Panc1 (cell line): ENCODE results near the gene STAP1. TPM values are rescaled to one million over a fixed set of nuclear protein-coding genes. Genes with fewer than 3 reads are reported as not detected.

Source experiments
- ATAC-seq: fragments of 200-7000 bp; cut with Tn5 transposase; 2 replicates; pipeline ENCODE4 v1.9.1; 2020; ENCODE audit warnings: mild to moderate bottlenecking, moderate library complexity
- BruUV-seq: library from RNA; stranded (reverse); fragments of 400-500 nt; replicated peaks from 2 replicates; lab custom pipeline; 2021; lab: Mats Ljungman, UMichigan
- CTCF ChIA-PET: fragments of 300-600 bp; sonication (Branson Sonifier 250); formaldehyde crosslinking; loops from one replicate; lab custom pipeline; 2022; ENCODE audit warnings: antibody characterized with exemption; lab: Charles Lee
- POLR2A ChIA-PET: fragments of 300-600 bp; sonication (Branson Sonifier 250); formaldehyde crosslinking; loops from one replicate; lab custom pipeline; 2022; ENCODE audit warnings: antibody characterized with exemption; lab: Charles Lee
- DNase-seq: peaks from one replicate; pipeline ENCODE4 v3.0.0-alpha.2; 2010; ENCODE audit warnings: low read depth, low spot score
- H3K27ac ChIP-seq: 2 replicates; pipeline ENCODE4 v1.5.1; 2011; ENCODE audit warnings: mild to moderate bottlenecking, low read length, inconsistent platforms
- H3K27me3 ChIP-seq: fragments of 200-500 bp; sonication (Bioruptor generic); 2 replicates; pipeline ENCODE4 v1.6.0; 2014; ENCODE audit warnings: low read length, inconsistent platforms; ENCODE audit not compliant: control insufficient read depth, insufficient read depth
- H3K36me3 ChIP-seq: fragments of 200-500 bp; sonication (Bioruptor generic); 2 replicates; pipeline ENCODE4 v1.5.1; 2014; ENCODE audit warnings: inconsistent platforms, mild to moderate bottlenecking, low read length, moderate library complexity; ENCODE audit not compliant: control insufficient read depth, insufficient read depth
- H3K4me1 ChIP-seq: 2 replicates; pipeline ENCODE4 v1.5.1; 2011; ENCODE audit warnings: inconsistent platforms, mild to moderate bottlenecking, low read length, moderate library complexity; ENCODE audit not compliant: control insufficient read depth, insufficient read depth
- H3K4me3 ChIP-seq, 2 experiments: 2 replicates each; pipeline ENCODE4 v1.5.1; 2011 to 2012; ENCODE audit warnings: low read depth in 2 of 2, low read length in 2 of 2, mild to moderate bottlenecking in 2 of 2, inconsistent platforms in 1 of 2, moderate library complexity in 1 of 2
- H3K9me3 ChIP-seq: fragments of 200-500 bp; sonication (Bioruptor generic); 2 replicates; pipeline ENCODE4 v1.5.1; 2014; ENCODE audit warnings: low read depth, mild to moderate bottlenecking, inconsistent platforms, low read length, moderate library complexity; ENCODE audit not compliant: control insufficient read depth, insufficient read depth
- POLR2AphosphoS5 ChIP-seq: IDR thresholded peaks from 2 replicates; pipeline ENCODE4 v1.6.1; 2012; ENCODE audit warnings: mild to moderate bottlenecking, low read depth, low read length, moderate library complexity
- SIN3A ChIP-seq: IDR thresholded peaks from 2 replicates; pipeline ENCODE4 v1.6.1; 2012; ENCODE audit warnings: low read depth, mild to moderate bottlenecking, low read length, moderate library complexity, borderline replicate concordance; ENCODE audit not compliant: insufficient read depth
- TCF7L2 ChIP-seq: IDR thresholded peaks from 2 replicates; pipeline ENCODE4 v1.6.1; 2011; ENCODE audit warnings: mild to moderate bottlenecking, low read depth, low read length, inconsistent platforms
- in situ Hi-C: cut with HindIII; loops from 2 replicates; pipeline ENCODE4 v1.10.0; 2016; ENCODE audit warnings: low sequenced_read_pairs, low pct_unique_long_range_greater_than_20kb
- intact Hi-C: fragments of 100-400 bp; cut with micrococcal nuclease; formaldehyde crosslinking; loops from one replicate; pipeline ENCODE4 v1.10.0; 2022; ENCODE audit not compliant: unreplicated experiment
- total RNA-seq: library from RNA; stranded (reverse); gene quantifications from one replicate; pipeline ENCODE4 v1.2.1, GENCODE V29; 2021; ENCODE audit not compliant: unreplicated experiment
- TF ChIP-seq, protein P1 (sequence below): fragments of 450-650 bp; IDR thresholded peaks from 2 replicates; pipeline ENCODE4 v1.5.1; 2017; ENCODE audit warnings: mild to moderate bottlenecking
- TF ChIP-seq, protein P2 (sequence below), 2 experiments: IDR thresholded peaks; 2 replicates each; pipeline ENCODE4 v1.6.1; 2011 to 2012; ENCODE audit warnings: low read depth in 2 of 2, control low read depth in 1 of 2, low read length in 1 of 2, mild to moderate bottlenecking in 1 of 2, moderate library complexity in 1 of 2; ENCODE audit not compliant: insufficient read depth in 1 of 2

STAP1 gene
- total RNA-seq, 1 experiment from 2014 or later = not detected

DNA sequence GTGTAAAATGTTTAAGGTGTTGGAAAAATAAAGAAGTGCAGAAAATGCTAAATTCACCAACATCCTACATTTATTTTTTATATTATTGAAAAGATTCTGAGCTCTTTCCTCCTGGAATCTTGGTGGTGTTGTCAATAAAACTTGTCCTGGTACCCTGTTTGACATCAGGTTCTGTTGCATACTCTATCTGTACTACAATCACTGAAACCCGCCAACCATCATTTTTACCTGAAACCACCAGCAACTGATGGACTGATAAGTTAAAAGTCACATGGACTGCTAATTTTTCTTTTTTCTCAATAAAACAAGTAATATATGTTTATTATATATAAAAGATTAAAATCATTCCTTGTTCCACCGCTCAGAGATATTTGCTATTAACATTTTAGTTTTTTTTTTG is 23.4 kb downstream of the STAP1 start:
- intact Hi-C loops (no loop called here), in situ Hi-C loops (no loop called here)
- H3K9me3 ChIP-seq = no peaks in the 10 kb centered on the region
- H3K4me1 ChIP-seq = no peaks in the 10 kb centered on the region
- ChIA-PET POLR2A (no interaction called here), CTCF (no interaction called here)
- no peak overlapping the region for H3K27ac ChIP-seq
- no peak for DNase-seq
- no TSS peak for BruUV-seq
- no peaks in the 10 kb centered on the region for H3K27me3 ChIP-seq
- TF ChIP-seq, protein P1, sequence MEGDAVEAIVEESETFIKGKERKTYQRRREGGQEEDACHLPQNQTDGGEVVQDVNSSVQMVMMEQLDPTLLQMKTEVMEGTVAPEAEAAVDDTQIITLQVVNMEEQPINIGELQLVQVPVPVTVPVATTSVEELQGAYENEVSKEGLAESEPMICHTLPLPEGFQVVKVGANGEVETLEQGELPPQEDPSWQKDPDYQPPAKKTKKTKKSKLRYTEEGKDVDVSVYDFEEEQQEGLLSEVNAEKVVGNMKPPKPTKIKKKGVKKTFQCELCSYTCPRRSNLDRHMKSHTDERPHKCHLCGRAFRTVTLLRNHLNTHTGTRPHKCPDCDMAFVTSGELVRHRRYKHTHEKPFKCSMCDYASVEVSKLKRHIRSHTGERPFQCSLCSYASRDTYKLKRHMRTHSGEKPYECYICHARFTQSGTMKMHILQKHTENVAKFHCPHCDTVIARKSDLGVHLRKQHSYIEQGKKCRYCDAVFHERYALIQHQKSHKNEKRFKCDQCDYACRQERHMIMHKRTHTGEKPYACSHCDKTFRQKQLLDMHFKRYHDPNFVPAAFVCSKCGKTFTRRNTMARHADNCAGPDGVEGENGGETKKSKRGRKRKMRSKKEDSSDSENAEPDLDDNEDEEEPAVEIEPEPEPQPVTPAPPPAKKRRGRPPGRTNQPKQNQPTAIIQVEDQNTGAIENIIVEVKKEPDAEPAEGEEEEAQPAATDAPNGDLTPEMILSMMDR = no peak
- TF ChIP-seq, protein P2, sequence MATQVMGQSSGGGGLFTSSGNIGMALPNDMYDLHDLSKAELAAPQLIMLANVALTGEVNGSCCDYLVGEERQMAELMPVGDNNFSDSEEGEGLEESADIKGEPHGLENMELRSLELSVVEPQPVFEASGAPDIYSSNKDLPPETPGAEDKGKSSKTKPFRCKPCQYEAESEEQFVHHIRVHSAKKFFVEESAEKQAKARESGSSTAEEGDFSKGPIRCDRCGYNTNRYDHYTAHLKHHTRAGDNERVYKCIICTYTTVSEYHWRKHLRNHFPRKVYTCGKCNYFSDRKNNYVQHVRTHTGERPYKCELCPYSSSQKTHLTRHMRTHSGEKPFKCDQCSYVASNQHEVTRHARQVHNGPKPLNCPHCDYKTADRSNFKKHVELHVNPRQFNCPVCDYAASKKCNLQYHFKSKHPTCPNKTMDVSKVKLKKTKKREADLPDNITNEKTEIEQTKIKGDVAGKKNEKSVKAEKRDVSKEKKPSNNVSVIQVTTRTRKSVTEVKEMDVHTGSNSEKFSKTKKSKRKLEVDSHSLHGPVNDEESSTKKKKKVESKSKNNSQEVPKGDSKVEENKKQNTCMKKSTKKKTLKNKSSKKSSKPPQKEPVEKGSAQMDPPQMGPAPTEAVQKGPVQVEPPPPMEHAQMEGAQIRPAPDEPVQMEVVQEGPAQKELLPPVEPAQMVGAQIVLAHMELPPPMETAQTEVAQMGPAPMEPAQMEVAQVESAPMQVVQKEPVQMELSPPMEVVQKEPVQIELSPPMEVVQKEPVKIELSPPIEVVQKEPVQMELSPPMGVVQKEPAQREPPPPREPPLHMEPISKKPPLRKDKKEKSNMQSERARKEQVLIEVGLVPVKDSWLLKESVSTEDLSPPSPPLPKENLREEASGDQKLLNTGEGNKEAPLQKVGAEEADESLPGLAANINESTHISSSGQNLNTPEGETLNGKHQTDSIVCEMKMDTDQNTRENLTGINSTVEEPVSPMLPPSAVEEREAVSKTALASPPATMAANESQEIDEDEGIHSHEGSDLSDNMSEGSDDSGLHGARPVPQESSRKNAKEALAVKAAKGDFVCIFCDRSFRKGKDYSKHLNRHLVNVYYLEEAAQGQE (IDR thresholded peaks at IDR 0.05; ENCODE audit: insufficient read depth in 1 of 2, low read depth in 2 of 2, low read length in 1 of 2) = no peak
- TF ChIP-seq SIN3A (no peak), POLR2AphosphoS5 (no peak), TCF7L2 (no peak)
- ATAC-seq = no peak
- H3K36me3 ChIP-seq = no peaks in the 10 kb centered on the region
- no peak overlapping the region for H3K4me3 ChIP-seq

DNA sequence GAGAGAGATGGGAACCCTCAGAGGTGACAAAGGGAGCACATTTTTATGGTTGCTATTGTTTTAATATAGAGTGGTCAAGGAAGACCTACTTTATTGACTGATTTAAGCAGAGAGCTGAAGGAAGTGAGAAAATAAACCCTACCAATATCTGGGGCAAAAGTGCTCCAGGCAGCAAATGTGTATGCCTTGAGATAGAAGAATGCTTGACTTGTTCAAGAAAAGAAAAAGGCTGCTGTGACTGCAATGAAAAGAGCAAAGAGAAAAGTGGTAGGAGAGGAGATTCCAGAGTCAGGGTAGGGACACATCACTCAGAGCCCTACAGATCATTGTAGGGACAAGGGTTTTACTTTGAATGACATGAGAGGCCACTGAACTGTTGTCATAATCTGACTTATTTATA is 26.0 kb downstream of the STAP1 start:
- intact Hi-C loops = no loop called here
- Histone ChIP-seq H3K4me3 (no peak overlapping the region), H3K36me3 (no peaks in the 10 kb centered on the region), H3K27ac (no peak overlapping the region), H3K9me3 (no peaks in the 10 kb centered on the region), H3K27me3 (no peaks in the 10 kb centered on the region), H3K4me1 (no peaks in the 10 kb centered on the region)
- ChIA-PET POLR2A (no interaction called here), CTCF (no interaction called here)
- DNase-seq (no peak), ATAC-seq (no peak)
- in situ Hi-C loops = no loop called here
- no TSS peak for BruUV-seq
- TF ChIP-seq, protein P2 (IDR thresholded peaks at IDR 0.05; ENCODE audit: insufficient read depth in 1 of 2, low read depth in 2 of 2, low read length in 1 of 2) = no peak
- no peak for TF ChIP-seq POLR2AphosphoS5
- no peak for TF ChIP-seq TCF7L2
- TF ChIP-seq, protein P1 = no peak
- no peak for TF ChIP-seq SIN3A
